MM.1S (cell line): Measurements from ENCODE around the gene PTP4A1.

Experiments used
- EZH2 ChIP-seq: fragments of 300-600 bp; sonication (generic); optimal IDR thresholded peaks from 2 replicates; pipeline ENCODE3; 2017; ENCODE audit warnings: low read depth, mild to moderate bottlenecking, antibody characterized with exemption, low read length, mixed read lengths
- TF ChIP-seq, protein P1 (sequence below): fragments of 300-600 bp; sonication (generic); IDR thresholded peaks from 2 replicates; pipeline ENCODE4 v1.5.1; 2016; ENCODE audit warnings: antibody characterized with exemption, low read length, mixed read lengths

GRCh38 chr6:63530182-63530581, 42.1 kb upstream of the PTP4A1 start:
- TF ChIP-seq, protein P1, sequence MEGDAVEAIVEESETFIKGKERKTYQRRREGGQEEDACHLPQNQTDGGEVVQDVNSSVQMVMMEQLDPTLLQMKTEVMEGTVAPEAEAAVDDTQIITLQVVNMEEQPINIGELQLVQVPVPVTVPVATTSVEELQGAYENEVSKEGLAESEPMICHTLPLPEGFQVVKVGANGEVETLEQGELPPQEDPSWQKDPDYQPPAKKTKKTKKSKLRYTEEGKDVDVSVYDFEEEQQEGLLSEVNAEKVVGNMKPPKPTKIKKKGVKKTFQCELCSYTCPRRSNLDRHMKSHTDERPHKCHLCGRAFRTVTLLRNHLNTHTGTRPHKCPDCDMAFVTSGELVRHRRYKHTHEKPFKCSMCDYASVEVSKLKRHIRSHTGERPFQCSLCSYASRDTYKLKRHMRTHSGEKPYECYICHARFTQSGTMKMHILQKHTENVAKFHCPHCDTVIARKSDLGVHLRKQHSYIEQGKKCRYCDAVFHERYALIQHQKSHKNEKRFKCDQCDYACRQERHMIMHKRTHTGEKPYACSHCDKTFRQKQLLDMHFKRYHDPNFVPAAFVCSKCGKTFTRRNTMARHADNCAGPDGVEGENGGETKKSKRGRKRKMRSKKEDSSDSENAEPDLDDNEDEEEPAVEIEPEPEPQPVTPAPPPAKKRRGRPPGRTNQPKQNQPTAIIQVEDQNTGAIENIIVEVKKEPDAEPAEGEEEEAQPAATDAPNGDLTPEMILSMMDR, result no peak
- no peak for TF ChIP-seq EZH2
